Uterus (tissue), 4 donors: ENCODE results near the gene DCTN3. TPM values are rescaled to one million over a fixed set of nuclear protein-coding genes. Genes with fewer than 3 reads are reported as not detected.

Experiments used
- DNase-seq, 2 donors: peaks; one replicate each; pipeline ENCODE4 v3.0.0-alpha.2; 2019 to 2020
- H3K27ac ChIP-seq, 2 donors: fragments of 200-600 bp; sonication (generic); 1 replicate in 1 of 2; 2 replicates in 1 of 2; pipeline ENCODE4 v1.5.1; 2016 to 2018
- H3K27me3 ChIP-seq, 2 donors: fragments of 200-600 bp; sonication (generic); one replicate each; pipeline ENCODE4 v1.5.1; 2018 to 2019; ENCODE audit warnings: control low read depth in 1 of 2
- H3K36me3 ChIP-seq, 2 donors: fragments of 200-600 bp; sonication (generic); one replicate each; pipeline ENCODE4 v1.5.1; 2019; ENCODE audit warnings: control low read depth in 1 of 2
- H3K4me1 ChIP-seq, 2 donors: fragments of 200-600 bp; sonication (generic); one replicate each; pipeline ENCODE4 v1.5.1; 2018 to 2019; ENCODE audit warnings: control low read depth in 1 of 2
- H3K4me3 ChIP-seq, 2 donors: fragments of 200-600 bp; sonication (generic); 1 replicate in 1 of 2; 2 replicates in 1 of 2; pipeline ENCODE4 v1.5.1; 2018 to 2019; ENCODE audit warnings: mild to moderate bottlenecking in 1 of 2
- H3K9me3 ChIP-seq, 2 donors: fragments of 200-600 bp; sonication (generic); one replicate each; pipeline ENCODE4 v1.5.1; 2019; ENCODE audit warnings: control low read depth in 1 of 2
- CTCF ChIP-seq, 4 experiments: fragments of 200-600 bp in 2 of 4; fragments of 450-650 bp in 2 of 4; sonication (generic) in 2 of 4; IDR thresholded peaks; one replicate each; pipeline ENCODE4 v1.5.1; 2016 to 2019; ENCODE audit warnings: antibody characterized with exemption in 4 of 4, mild to moderate bottlenecking in 2 of 4, moderate library complexity in 1 of 4
- POLR2A ChIP-seq, 2 donors: fragments of 450-650 bp; IDR thresholded peaks; one replicate each; pipeline ENCODE4 v1.6.1; 2016; ENCODE audit warnings: antibody characterized with exemption in 2 of 2, mild to moderate bottlenecking in 1 of 2, moderate library complexity in 1 of 2
- intact Hi-C: fragments of 100-400 bp; cut with DNase I; formaldehyde crosslinking; loops from one replicate; pipeline ENCODE4 v1.15.1; 2023; ENCODE audit warnings: low total_unique reads
- total RNA-seq, 4 donors: library from RNA; depleted of rRNA in 3 of 4; stranded (reverse); fragments of >200 nt in 3 of 4; gene quantifications; one replicate each; pipeline versions ENCODE4 v1.1.0 to v1.2.4, GENCODE V29; 2014 to 2023
- donor health status: DM: yes; HTN: yes; CAD: no.

The DCTN3 gene
- total RNA-seq, 4 donors from 2014 or later, result 27.7 to 98.0 (median 58.6) TPM

DNA sequence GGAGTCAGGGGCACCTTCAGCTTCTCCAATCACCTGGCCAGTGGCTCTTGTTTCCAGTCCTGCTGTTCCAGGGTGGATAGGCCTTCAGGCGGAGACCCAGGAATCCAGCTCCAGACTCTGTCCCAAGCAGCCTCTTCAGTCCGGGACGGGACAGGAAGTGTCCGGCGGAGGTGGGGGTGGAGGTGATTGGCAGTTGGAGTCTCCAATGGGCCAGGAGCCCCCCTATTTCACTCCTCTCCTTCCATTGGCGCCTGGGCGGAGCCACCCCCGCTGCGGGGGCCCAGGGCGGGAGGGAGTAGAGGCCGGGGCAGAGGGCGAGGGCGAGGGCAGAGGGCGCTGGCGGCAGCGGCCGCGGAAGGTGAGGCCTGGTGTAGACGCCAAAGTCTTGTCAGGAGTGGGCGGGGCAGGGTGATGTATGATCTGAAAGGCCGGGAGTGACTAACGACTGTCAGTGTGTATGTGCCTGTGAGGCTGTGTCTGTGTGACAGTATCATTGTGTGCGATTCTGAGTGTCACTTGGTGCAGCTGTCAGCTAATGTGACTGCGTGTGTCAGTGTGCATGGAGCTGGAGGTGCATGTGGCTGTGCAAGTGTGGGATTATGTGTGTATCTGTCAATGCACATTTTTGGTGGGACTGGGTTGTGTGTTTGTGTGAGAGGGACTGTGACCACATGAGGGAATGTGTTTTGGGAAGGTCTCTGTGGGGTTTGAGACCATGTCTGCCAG is 31.7 kb upstream of the DCTN3 start, which contains the start of gene IL11RA:
Gene IL11RA (plus strand): TSS at position 310 of the 726 bp plus-strand sequence. CDS start 3,033 bp downstream, outside the sequence.
- Histone ChIP-seq H3K27ac (peak within 1 kb of the TSS; percentile 77 to 81), H3K9me3 (no peaks in the 10 kb centered on the region), H3K27me3 (no peaks in the 10 kb centered on the region), H3K4me1 (peaks cover 0 to 38% of the 10 kb centered on the region in 2 donors), H3K36me3 (no peaks in the 10 kb centered on the region), H3K4me3 (peak within 1 kb of the TSS; percentile 22 to 43)
- TF ChIP-seq CTCF (IDR thresholded peaks at IDR 0.05) (no peak), POLR2A (IDR thresholded peaks at IDR 0.05) (peak in 1 of 2 donors; percentile 40)
- DNase-seq, result peak; percentile 91 to 94
- intact Hi-C loops, result no loop called here

DNA sequence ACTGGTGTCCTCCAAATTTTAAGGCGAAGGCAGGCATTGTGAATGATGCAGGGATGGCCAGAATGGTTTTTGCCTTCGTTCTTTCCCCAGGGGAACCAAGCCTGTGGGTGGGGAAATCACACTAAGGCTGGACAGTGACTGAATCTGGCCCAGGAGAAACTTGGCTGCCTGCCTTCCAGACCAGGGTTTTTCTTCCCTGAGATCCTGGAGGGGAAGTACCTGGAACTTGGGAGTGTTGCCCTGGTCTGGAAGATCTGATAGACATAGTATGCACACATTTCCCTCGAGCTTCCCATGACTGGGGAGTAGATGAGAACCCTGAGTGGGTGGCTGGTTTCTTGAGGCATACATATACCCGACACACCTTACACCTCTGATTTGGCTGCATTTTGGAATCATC is 31.0 kb upstream of the DCTN3 start:
- intact Hi-C loops, result no loop called here
- Histone ChIP-seq H3K4me3 (peak overlapping the region in 1 of 2 donors; percentile 22), H3K9me3 (no peaks in the 10 kb centered on the region), H3K27ac (peak overlapping the region; percentile 77 to 81), H3K27me3 (no peaks in the 10 kb centered on the region), H3K4me1 (peaks cover 0 to 38% of the 10 kb centered on the region in 2 donors), H3K36me3 (no peaks in the 10 kb centered on the region)
- peak; percentile 60 to 62 for DNase-seq
- TF ChIP-seq CTCF (IDR thresholded peaks at IDR 0.05), result no peak
- no peak for TF ChIP-seq POLR2A (IDR thresholded peaks at IDR 0.05)

GRCh38 chr9:34650816-34651215 is 30.5 kb upstream of the DCTN3 start:
- TF ChIP-seq CTCF (IDR thresholded peaks at IDR 0.05) (no peak), POLR2A (IDR thresholded peaks at IDR 0.05) (no peak)
- intact Hi-C loops, result no loop called here
- Histone ChIP-seq H3K4me1 (peaks cover 0 to 38% of the 10 kb centered on the region in 2 donors), H3K27me3 (no peaks in the 10 kb centered on the region), H3K4me3 (no peak overlapping the region), H3K9me3 (no peaks in the 10 kb centered on the region), H3K36me3 (no peaks in the 10 kb centered on the region), H3K27ac (peak overlapping the region; percentile 77 to 81)
- DNase-seq, result no peak

GRCh38 chr9:34648673-34649072 is 28.4 kb upstream of the DCTN3 start:
- intact Hi-C loops, result loop anchor here (10.0 kb wide), 1 partner anchor 56 kb away; no protein-coding TSS in a partner anchor
- H3K4me1 ChIP-seq, result peaks cover 0 to 25% of the 10 kb centered on the region in 2 donors

More at GRCh38 chr9:34648673-34649072, 28.4 kb upstream of the DCTN3 start:
- TF ChIP-seq POLR2A (IDR thresholded peaks at IDR 0.05), result no peak
- no peak for TF ChIP-seq CTCF (IDR thresholded peaks at IDR 0.05)
- H3K27me3 ChIP-seq, result no peaks in the 10 kb centered on the region
- no peak overlapping the region for H3K27ac ChIP-seq
- H3K9me3 ChIP-seq, result no peaks in the 10 kb centered on the region
- DNase-seq, result no peak
- H3K36me3 ChIP-seq, result no peaks in the 10 kb centered on the region
- H3K4me3 ChIP-seq, result no peak overlapping the region
